ENCODE data around the gene APIP. TPM values are rescaled to one million over a fixed set of nuclear protein-coding genes. Genes with fewer than 3 reads are reported as not detected.

Gene APIP
- total and polyA plus RNA-seq, 2 of the 8 experiments (the other 6 are each of a cell fraction or from before 2014, with no cell fraction given): 10.4 to 25.7 TPM

GRCh38 chr11:34905666-34906065, 10.5 kb downstream of the APIP start:
- ChIA-PET CTCF (ENCODE audit: partially characterized antibody) (no interaction called here), POLR2A (ENCODE audit: partially characterized antibody) (no interaction called here)
- no peak overlapping the region for H3K18ac ChIP-seq (ENCODE audit: extremely low read depth, low read length)
- no peak overlapping the region for H4K91ac ChIP-seq (replicated peaks; ENCODE audit: insufficient read length, low read length)
- peaks cover 0 to 18% of the 10 kb centered on the region in 2 experiments; a peak in 2 of 4 replicates for H3K79me2 ChIP-seq (ENCODE audit: control insufficient read depth in 1 of 2, insufficient read depth in 2 of 2, low read length in 2 of 2)
- H3K4me1 ChIP-seq (replicated peaks in 1 of 4; ENCODE audit: control insufficient read depth in 3 of 4, insufficient read depth in 4 of 4, low read length in 3 of 4): peaks cover 0 to 6% (median 2%) of the 10 kb centered on the region in 4 experiments; a peak in 3 of 7 replicates
- no peak overlapping the region for H3K23ac ChIP-seq (ENCODE audit: insufficient read length)
- H3K9me3 ChIP-seq (ENCODE audit: insufficient read depth in 2 of 2, low read depth in 1 of 2, low read length in 1 of 2): peaks cover 16 to 17% of the 10 kb centered on the region in 2 experiments
- no peak overlapping the region for H3K4ac ChIP-seq (replicated peaks; ENCODE audit: insufficient read length, low read depth, low read length)
- H3K36me3 ChIP-seq (ENCODE audit: control insufficient read depth in 2 of 4, insufficient read depth in 4 of 4, low read length in 3 of 4): peaks cover 0 to 4% (median 0%) of the 10 kb centered on the region in 4 experiments; a peak in 2 of 8 replicates
- H2BK15ac ChIP-seq (ENCODE audit: low read length): no peak overlapping the region
- H2BK20ac ChIP-seq (ENCODE audit: low read length): no peak overlapping the region
- peaks cover 0 to 2% of the 10 kb centered on the region in 2 experiments for H4K20me1 ChIP-seq (replicated peaks in 1 of 2; ENCODE audit: control insufficient read depth in 1 of 2, insufficient read depth in 2 of 2, low read length in 2 of 2)
- H2AK5ac ChIP-seq (ENCODE audit: low read depth, low read length): no peak overlapping the region
- FAIRE-seq: no peak
- H2BK12ac ChIP-seq (ENCODE audit: low read depth, low read length): no peak overlapping the region
- H3K14ac ChIP-seq (ENCODE audit: insufficient read length): no peak overlapping the region
- WGBS, 2 experiments (ENCODE audit: extremely low coverage in 1 of 2, insufficient coverage in 1 of 2, insufficient read length in 1 of 2, insufficient replicate concordance in 2 of 2, low coverage in 1 of 2, low lambda C conversion rate in 2 of 2, missing lambda C conversion rate in 1 of 2): 88% methylated on average over 7 of the region's 7 CpGs; no CpG with 5 or more reads in 1 of the 2 experiments
- no peak overlapping the region for H3K56ac ChIP-seq (replicated peaks; ENCODE audit: insufficient read length, low read depth, low read length)
- H4K8ac ChIP-seq (ENCODE audit: extremely low read depth, insufficient read depth, low read length): no peak overlapping the region
- no peak overlapping the region for H2BK5ac ChIP-seq (ENCODE audit: low read depth, low read length)
- H3K27me3 ChIP-seq (replicated peaks in 1 of 4; ENCODE audit: control insufficient read depth in 3 of 4, extremely low read depth in 1 of 4, insufficient read depth in 3 of 4, low read length in 3 of 4): no peaks in the 10 kb centered on the region
- peaks cover 3% of the 10 kb centered on the region for H3K79me1 ChIP-seq (ENCODE audit: low read depth, low read length)
- H3K9ac ChIP-seq (replicated peaks in 1 of 4; ENCODE audit: extremely low read depth in 1 of 4, low read depth in 3 of 4, low read length in 3 of 4): no peak overlapping the region
- H3K27ac ChIP-seq (ENCODE audit: low read depth, low read length): no peak overlapping the region
- no peak overlapping the region for H3K4me3 ChIP-seq (ENCODE audit: extremely low read depth in 1 of 4, insufficient read depth in 2 of 4, low read depth in 3 of 4, low read length in 4 of 4)
- no peak overlapping the region for H4K5ac ChIP-seq (ENCODE audit: insufficient read length, low read depth, low read length)
- no peak for DNase-seq (ENCODE audit: low read depth in 1 of 2, low spot score in 2 of 2)
- H2BK120ac ChIP-seq (replicated peaks; ENCODE audit: low read depth, low read length): no peak overlapping the region
- H2AFZ ChIP-seq (ENCODE audit: low read length): no peak overlapping the region
- no peaks in the 10 kb centered on the region for H3K23me2 ChIP-seq (ENCODE audit: low read depth, low read length)
- H3K4me2 ChIP-seq (ENCODE audit: insufficient read depth in 1 of 2, low read depth in 2 of 2, low read length in 2 of 2): no peak overlapping the region
- no peak for TF ChIP-seq NANOG (IDR thresholded peaks at IDR 0.05; ENCODE audit: insufficient read depth, low read depth, low read length, poor library complexity, severe bottlenecking)
- TF ChIP-seq HDAC2 (IDR thresholded peaks at IDR 0.05; ENCODE audit: borderline replicate concordance in 1 of 2, low read depth in 2 of 2, low read length in 2 of 2): no peak
- no peak for TF ChIP-seq USF2 (IDR thresholded peaks at IDR 0.05; ENCODE audit: low read length)
- TF ChIP-seq POLR2AphosphoS5 (IDR thresholded peaks at IDR 0.05; ENCODE audit: low read depth, low read length): no peak
- no peak for TF ChIP-seq MAFK (IDR thresholded peaks at IDR 0.05; ENCODE audit: low read depth, low read length)
- no peak for TF ChIP-seq EZH2 (IDR thresholded peaks at IDR 0.05; ENCODE audit: low read depth, low read length, severe bottlenecking)
- no peak for TF ChIP-seq SP1 (IDR thresholded peaks at IDR 0.05; ENCODE audit: low read depth, low read length)
- no peak for TF ChIP-seq SRF (IDR thresholded peaks at IDR 0.05; ENCODE audit: low read depth, low read length)
- no peak for TF ChIP-seq SIN3A (conservative IDR thresholded peaks at IDR 0.05 in 1 of 2, IDR thresholded peaks at IDR 0.05 in 1 of 2; ENCODE audit: low read depth in 1 of 2, low read length in 2 of 2)
- no peak for TF ChIP-seq RAD21 (IDR thresholded peaks at IDR 0.05 in 1 of 2, conservative IDR thresholded peaks at IDR 0.05 in 1 of 2; ENCODE audit: low read depth in 2 of 2, low read length in 2 of 2)
- no peak for TF ChIP-seq SAP30 (IDR thresholded peaks at IDR 0.05; ENCODE audit: insufficient read depth, insufficient replicate concordance, low read length)
- no peak for TF ChIP-seq NRF1 (IDR thresholded peaks at IDR 0.05; ENCODE audit: low read depth, low read length)
